SHP77 (cell line): Measurements from ENCODE around the gene FANCE.
"Not testable (repeated sequence)": the region's sequence is repeated elsewhere in the genome, so short reads cannot be mapped to it uniquely, and the experiment has no call there.

Experiments
- DNase-seq, 2 experiments: peaks; one replicate each; lab custom pipeline; 2025; lab: John Stamatoyannopoulos, UW

FANCE gene

DNA sequence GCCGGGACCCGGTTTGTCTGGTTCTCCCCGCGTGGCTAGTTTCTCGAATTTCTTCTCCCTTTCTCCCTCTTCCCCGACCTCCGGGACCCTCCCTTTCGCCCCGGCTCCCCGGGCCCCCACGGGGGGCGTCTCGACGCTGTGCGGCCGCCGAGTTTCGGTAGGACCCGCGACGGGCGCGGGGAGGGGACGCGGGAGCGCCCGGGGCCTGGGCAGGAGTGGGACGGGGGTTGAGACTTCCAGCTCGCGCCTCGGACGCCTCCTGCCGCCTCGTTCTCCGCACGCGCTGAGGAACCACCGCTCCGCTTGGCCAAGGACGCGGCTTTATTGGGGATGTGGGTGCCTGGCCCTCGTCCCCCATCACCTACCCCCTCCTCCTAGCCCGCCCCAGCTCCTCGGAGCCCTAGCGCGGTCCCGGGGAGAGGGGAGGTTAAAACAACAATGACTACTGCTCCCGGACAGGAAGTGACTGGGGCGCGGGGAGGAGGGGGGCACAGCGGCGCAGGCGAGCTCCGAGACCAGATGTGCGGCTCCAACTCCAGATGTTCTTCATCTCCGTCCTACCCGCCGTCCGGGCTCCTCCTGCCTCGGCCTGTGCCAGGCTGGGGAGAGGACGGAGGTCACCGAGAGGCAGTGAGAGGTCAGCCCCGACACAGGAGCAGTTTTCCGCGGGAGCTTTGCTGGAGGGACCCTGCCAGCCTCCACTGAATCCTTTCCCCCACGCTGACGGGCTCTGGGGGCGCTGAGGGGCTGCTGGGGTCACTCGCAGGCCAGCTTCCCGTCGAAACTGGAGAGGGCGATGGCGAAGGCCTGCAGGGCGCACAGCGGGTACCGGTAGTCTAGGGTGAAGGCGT is 45.7 kb downstream of the FANCE start:
- no peak for DNase-seq

DNA sequence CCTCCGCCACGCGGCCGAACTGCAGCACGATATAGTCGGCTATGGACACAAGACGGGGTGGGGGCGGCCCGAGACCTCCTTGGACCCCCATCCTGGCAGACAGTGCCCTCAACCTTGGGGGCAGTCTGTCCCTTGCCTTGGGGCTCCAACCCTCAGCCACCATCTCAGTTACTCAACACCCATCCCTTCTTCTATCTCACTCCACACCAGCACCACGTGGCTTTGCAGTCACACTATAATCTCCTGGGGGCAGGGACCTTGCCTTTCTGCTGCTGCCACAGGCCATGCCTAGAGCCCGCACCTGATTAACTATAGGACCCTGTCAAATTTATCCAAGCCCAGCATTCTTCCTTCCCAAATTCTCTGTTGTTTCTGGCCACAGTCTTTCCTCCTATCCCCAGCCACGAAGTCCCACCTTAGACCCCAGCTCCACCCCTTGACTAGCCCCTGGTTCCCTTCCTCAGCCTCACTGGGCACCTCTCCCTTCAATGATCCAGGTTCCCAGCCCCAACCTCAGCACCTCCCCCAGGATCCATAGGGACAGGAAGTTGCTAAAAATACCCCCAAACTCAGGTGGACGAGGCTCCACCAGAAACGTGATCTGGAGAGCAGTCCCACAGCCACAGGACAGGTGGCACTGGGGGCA is 46.4 kb downstream of the FANCE start:
- no peak for DNase-seq

DNA sequence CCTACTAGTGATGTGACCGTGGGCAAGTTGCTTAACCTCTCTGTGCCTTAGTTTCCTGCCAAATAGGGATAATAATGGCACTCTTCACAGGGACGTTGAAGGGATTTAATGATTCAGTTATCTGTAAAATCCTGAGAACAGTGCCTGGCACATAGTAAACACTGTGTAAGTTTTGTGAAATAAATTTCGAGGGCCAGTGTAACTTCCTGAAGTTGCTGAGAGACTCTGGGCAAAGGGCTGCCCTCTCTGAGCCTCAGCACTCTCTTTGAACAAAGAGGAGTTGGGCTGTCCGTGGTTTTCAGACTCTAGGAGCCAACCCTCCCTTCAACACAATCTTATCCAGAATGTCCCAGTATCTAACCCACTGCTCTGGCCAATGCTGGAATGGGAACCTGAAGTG is 47.2 kb downstream of the FANCE start:
- DNase-seq: no peak

DNA sequence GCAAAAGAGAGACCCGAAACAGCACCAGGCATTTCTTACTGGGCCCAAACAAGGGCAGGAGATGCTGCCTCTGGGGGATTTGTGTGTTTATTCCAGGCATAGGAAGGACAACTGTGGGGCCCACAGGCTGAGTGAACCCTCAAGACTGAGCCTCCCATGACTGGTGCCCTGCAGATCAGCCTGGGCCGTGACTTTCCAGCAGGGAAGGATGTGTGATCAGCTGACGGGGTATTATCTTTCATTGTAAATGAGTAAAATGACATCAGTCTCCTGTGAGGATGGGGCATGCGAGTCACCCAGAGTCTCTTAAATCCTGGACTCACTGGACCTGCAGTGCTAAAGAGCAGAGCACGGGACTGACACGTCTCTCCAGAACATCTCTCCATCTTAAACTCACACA is 48.6 kb downstream of the FANCE start:
- DNase-seq: peak in 1 of 2 experiments; percentile 18

DNA sequence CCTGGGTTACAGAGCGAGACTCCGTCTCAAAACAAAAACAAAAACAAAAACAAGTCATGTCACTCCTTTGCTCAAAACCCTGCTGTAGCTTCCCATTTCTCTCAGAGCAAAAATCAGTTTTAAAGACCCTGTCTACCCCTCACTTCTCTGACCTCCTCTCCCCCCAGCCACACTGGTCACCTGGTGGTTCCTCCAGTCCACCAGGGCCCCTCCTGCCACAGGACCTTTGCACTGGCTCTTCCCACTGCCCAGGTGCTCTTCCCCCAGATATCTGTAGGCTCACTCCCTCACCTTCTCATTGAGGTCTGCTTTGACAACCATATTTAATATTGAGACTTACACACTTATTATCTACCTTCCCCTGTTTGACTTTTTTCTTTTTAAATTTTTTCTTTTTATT is 49.6 kb downstream of the FANCE start:
- DNase-seq: no peak

DNA sequence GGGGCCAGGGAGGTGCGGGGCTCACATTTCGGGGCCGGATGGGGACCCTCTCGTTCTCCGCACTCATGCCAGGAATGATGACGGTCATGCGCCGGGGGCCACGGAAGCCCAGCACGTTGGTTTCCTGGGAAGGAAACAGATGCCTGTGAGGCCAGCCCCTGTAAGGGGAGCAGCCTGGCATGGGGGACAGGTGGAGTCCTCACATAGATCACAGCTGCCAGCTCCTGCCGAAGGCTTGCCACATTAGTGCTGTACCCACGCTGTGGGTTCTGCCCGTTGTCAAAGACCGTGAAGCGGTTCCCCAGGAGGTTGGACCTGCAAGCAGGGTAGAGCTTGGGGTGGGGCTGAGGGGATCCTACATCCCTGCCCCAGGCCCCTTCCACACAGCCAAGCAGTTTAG is 51.4 kb downstream of the FANCE start:
- no peak for DNase-seq

DNA sequence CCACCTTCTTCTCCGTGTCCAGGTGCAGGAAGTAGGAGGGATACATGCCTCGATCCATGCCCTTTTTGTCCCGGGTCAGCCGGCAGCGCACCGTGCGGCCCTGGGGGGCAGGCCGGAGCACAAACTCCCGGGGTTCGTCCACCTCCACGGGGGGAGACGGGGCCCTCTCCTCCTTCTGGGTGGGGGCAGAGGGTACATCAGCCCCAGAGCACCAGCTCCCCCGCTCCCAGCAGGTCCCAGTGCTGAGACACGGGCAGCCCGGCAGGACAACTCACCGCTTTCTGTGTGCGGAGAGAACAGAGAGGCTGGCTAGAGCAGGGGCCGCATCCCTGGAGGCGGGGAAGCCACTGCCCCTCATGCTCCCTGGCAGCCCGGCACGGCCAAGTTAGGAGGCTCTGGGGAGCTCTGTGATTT is 53.9 kb downstream of the FANCE start:
- no peak for DNase-seq

DNA sequence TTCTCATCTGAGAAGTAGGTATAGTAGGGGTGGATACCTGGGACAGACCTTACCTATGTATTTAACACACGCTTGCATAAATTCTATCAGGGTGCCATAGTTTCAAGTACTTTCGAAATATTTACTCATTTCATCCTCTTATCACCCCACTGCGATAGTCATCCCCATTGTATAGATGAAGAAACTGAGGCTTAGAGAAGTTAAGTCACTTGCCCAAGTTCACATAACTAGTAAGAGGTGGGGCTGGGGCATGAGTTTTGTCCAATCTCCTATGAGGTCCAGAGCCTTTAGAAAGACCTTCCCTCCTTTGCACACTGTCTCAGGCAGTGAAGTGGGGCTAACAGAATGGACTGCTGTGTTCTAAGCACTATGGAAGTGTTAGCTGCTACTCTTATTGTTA is 54.4 kb downstream of the FANCE start:
- no peak for DNase-seq

DNA sequence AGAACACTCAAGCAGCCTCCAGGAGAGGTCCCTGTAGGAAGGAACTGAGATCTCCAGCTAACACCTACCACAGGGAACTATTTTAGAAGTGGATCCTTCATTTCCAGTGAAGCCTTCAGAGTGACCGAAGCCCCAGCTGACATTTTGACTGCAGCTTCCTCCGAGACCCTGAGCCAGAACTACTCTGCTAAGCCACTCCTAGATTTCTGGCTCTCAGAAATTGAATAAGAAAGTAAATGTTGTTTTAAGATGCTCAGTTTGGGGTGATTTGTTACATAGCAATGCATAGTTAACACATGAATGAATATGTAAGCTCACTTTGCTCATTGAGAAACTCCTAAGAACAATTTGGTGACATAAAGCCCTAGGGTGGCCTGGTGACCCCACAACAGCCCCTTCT is 55.1 kb downstream of the FANCE start:
- no peak for DNase-seq

DNA sequence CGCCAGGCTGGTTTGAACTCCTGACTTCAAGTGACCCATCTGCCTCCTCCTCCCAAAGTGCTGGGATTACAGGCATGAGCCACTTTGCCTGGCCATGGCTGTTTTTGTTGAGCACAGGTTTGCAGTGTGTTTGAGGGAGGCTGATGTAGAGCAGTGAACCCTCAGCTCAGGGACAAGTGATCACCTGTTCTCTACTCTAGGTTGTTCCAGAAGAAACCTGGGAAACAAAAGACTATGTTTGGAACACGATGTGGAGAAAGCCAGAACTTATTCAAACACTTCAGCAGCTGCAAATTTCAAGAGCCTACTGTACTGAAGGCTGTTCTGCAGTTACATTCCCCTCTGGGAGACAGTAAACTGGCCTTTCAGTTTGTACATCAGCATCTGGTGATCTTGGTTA is 55.9 kb downstream of the FANCE start:
- DNase-seq: no peak

DNA sequence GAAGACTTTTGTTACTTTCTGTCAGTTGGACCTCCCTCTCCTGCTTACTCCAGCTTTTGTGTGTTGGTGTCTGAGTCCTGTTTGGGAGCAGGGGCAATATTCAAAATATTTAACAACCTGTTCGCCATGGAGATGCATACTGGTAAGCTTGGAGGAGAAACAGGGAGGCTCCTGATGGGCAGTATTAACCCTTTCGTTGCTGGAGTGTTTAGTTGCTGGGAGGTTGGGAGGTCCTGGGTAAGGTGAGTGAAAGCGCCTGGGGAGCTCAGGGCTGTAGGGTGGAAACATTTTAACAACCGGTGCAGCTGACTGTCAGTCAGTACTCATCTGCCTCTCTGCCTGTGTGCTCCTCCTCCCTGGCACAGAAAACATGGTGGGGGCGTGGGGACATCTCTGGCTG is 56.4 kb downstream of the FANCE start:
- no peak for DNase-seq

DNA sequence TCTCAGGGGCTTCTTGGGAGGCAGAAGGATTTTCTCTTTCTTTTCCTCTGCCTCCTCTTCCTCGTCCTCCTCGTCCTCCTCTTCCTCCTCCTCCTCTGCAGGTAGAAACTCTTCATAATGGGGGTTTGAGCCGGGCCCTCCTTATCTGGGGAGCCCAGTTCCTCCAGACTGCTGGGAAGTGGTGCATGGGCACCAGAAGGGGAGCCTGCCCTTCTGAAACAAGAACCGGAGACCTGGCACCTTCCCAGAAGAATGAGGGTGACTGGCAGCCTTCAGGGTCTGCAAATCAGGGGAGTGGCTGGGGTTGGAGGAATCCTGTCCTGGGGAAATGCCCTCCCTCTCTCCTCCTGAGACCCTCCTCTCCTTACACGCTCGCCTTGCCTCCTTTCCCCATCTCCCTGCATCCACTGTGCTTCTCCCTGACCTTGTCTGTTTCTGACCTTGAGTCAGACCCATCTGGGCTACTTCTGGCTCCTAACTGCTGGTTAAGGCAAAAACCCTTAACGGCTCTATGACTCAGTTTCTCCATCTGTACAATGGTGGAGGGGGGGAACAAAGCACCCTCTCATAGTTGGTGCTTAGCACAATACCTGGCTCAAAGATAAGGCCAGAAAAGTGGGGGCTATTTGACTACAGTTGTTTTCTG is 58.9 kb downstream of the FANCE start:
- DNase-seq: no peak

DNA sequence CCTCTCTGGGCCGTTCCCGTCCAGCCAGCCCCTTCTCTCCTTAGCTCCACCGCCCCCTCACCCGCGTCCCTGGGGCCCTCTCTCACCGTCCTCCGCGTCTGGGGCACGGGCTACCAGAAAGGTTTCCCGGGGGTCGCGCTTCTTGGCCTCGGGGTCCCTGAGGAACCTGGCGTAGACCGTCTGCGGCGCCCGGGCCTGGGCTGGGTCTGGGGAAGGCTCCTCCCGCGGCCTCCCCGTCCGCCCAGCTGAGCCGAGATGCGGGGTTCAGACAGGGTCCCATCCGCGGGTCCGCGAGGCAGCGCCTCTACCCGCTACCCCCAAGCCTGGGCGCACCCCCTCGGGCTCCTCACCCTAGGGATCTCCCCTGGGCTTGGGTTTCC is 59.4 kb downstream of the FANCE start:
- DNase-seq: no peak

DNA sequence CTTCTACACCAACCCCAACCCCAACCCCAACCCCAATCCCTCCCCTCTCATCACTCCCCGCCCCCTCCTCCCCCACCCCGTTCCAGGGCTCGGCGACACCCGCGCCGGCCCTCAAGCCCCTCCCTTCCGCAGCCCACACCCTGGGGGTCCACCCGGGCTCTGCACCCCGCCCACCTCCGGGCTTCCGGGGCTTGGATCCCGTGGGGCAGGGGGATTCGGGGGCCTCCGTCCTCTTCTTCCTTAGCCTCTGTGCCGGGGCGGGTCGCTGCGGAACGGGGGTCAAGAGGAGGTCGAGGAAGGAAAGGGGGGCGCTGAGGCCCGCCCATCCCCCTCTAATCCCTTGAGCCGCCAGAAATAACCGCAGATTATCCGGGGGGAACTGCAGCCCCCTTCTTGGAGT is 59.9 kb downstream of the FANCE start:
- DNase-seq: no peak

DNA sequence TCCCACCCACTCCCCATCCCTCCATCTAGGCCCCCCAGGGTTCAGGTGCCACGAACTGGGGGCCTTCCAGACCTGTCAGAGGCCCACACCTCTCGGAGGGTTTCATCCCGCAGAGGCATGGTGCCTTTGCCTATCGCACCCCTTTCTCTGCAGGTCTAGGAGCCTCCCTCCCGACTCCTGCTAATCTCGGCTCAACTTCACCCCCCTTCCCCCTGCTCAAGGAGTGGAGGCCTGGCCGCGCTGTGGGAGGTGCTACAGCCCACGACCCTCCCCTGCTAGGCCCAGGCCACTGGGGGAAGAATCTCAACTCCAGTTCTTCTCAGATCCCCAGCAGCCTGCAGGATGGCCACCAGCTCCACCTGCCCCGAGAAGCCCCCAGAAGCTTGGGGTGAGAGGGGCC is 60.6 kb downstream of the FANCE start, which contains the start of gene TULP1:
Gene TULP1 (minus strand): TSS at position 157 of the 400 bp plus-strand sequence. CDS start 38 bp downstream, at position 119.
- DNase-seq: no peak

DNA sequence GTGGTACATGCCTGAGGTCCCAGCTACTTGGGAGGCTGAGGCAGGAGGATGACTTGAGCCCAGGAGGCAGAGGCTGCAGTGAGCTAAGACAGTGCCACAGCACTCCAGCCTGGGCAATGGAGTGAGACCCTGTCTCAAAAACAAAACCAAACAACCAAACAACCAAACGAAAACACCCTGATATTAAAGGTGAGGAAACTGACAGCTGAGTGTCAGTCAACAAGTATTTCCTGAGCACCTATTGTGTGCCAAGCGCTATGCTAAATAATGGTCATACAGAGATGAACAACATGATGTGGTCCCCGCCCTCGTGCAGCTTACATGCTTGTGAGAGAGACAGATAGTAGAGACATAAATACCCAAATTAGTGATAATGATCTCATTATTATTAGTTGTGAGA is 62.4 kb downstream of the FANCE start:
- DNase-seq: no peak

DNA sequence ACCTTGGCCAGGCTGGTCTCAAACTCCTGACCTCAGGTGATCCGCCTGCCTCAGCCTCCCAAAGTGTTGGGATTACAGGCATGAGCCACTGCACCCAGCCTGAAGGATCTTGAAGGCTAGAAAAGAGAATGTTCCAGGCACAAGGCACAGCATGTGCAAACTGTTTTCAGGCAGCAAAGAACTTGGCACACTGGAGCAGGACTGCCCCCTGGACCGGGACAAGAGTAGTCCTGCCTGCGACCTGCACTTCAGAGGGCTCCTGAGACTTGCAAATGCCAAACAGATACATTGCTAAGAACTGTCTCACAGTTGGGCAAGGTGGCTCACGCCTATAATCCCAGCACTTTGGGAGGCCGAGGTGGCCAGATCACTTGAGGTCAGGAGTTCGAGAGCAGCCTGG is 63.8 kb downstream of the FANCE start:
- not testable (repeated sequence) for DNase-seq
